SH-SY5Y (cell line): Measurements from ENCODE around the gene SEPSECS.

Experiments
- GATA2 ChIP-seq: IDR thresholded peaks from 2 replicates; pipeline ENCODE4 v1.6.1; 2011; ENCODE audit warnings: mild to moderate bottlenecking, low read depth, low read length
- GATA3 ChIP-seq: IDR thresholded peaks from 2 replicates; pipeline ENCODE4 v1.6.1; 2011; ENCODE audit warnings: low read depth, mild to moderate bottlenecking, low read length, moderate library complexity

SEPSECS gene

DNA sequence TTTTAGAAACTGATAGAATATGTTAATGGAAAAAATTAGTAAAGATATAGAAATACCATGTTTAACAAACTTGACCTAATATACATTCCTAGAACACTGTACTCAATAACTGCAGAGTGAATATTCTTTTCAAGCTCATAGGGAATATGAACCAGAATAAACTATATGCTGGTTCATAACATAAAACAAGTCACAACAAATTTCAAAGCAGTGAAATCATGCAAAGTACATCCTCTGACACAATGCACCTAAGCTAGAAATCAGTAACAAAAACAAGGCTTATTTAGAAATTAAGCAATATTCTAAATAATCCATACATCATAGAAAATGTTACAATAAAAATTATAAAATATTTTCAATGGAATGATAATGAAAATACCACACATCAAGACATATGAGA, 9.2 kb upstream of the SEPSECS start:
- no peak for TF ChIP-seq GATA3
- no peak for TF ChIP-seq GATA2

DNA sequence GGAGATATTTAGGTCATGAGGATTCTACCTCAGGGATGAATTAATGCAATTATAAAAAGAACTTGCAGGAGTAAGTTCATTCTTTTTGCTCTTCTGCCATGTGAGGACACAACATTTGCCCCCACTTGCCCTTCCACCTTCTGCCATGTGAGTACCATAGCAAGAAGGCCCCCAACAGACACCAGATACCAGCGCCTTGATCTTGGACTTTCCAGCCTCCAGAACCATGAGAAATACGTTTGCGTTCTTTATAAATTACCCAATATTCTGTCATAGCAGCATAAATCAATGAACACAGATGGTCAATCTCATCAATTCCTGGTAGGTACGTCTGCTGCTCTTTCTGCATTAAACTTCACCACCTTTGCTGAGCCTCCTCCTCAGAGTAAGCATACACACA, 5.7 kb upstream of the SEPSECS start:
- TF ChIP-seq GATA3 (no peak), GATA2 (no peak)

DNA sequence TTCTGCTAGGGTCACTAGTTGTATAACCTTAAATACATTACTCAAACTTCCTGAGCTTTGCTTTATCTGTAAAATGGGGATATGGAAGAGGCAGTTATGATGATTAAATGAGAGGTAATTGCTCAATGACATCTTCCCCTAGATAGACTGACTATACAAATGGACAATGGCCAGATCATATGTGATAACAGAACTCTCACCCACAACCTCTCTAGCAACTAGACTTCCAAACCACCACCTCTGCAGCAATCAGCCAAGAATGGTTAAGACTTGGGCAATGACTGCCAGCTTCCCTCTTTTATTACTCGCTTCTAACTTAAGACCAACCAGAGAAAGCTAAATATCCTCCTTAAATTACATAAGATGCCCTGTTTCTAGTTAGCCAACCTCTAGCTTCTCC, 2.9 kb upstream of the SEPSECS start:
- TF ChIP-seq GATA3 (no peak), GATA2 (no peak)

DNA sequence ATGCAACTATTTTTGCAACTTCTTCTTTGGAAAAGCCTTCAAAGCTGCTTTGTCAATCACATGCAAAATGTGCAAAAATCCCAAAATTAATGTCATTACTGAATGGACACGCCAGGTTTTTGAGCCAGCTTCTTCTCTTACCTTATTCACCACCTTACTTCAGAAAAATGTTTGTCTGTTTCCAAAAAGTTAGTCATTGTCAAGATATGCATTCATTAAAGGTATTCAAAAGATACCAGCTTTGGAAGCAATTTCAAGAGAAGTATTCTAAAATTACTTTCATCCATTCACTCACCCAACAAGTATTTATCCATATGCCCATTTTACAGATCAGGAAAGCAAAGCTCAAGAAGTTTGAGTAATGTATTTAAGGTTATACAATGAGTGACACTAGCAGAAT, 2.3 kb upstream of the SEPSECS start:
- TF ChIP-seq GATA3 (no peak), GATA2 (no peak)

DNA sequence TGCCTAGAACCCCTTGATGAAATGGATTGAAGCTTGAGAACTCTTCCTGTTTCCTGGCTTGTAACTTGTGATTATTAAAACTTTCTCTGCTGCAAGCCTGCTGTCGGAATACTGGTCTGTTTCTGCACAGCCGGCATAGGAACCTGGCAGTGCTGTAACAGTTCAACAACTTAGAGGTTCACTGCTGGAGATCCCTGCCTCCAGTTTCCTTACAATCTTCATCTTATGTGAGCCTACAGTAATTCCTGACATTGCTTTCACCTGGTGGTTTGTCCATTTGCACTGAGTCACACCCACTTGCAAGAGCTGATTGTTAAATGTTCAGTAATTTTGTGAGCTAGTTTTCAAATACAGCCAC, 1.3 kb upstream of the SEPSECS start:
- TF ChIP-seq GATA3, result no peak
- no peak for TF ChIP-seq GATA2

DNA sequence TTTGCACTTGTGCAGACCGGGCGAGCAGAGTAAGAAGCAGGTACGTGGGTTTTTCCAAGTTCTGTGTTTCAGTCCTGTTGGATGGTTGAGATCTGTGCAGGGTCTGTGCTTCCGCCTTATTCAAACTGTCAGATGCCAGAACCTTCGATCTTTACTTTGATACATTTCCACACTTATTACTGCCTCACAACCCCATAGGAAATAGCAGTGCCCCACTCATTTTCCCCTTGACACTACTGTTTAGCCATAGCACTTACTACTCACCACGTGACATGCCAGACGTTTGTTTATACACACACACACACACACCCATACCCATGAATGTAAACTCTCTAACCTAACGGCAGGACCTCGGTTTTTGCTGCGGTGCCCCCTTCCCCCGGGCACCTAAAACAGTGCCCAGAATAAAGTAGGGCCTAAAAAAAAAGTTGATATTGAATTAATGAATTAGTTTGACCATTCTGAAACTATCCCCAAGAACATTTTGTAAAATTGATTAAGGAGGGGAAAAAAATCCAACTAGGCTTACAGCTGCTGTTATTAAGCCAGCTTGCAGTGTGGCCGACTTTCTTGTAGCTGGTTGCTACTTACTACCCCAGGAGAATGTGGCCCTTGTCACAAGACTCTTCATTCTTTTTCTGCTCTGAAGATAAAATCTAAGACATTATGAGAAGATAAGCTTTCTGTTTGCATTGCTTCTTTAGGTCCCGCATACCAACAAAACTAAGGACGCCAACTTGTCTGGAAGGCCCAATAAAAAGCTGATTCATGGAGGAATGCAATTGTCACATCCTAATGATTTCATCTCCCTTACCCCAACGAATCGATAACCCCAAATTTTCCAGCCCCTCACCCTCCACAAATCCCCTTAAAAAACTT, 704 bp upstream of the SEPSECS start:
- TF ChIP-seq GATA2 (no peak), GATA3 (no peak)

DNA sequence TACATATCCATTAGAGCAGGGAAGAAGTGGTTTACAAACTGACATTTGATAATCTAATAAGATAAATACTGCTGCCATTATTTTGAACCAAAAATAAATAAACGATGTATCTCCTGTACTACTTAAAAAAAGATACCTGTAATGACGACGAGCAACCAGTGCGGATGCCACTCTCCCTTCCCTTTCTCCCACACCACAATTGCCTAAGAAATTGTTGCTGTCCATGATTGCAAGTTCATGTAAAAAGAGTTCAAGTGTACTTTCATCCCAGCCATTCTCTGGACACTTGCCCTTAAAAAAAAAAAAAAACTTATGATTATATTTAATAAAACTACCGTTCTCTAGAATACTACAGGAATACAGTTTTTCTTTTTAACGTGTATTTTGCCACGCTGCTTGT, 1.4 kb downstream of the SEPSECS start:
- TF ChIP-seq GATA2 (no peak), GATA3 (no peak)

DNA sequence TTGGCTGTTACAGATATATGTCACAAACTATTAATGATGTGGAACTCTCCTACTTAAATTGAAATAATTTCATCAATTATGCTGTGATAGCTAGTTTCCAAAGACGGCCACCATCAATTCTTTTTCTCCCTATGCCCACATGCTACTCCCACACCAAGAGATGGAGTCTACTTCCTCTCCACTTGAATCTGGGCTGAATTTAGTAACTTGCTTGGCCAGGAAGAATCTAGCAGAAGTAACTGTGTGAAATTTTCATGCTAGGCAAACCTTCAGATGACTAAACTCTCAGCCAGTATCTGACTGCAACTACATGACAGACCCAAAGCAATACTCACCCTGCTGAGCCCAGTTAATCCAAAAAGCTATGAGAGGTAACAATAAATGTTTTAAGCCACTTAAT, 3.2 kb downstream of the SEPSECS start:
- TF ChIP-seq GATA3 (no peak), GATA2 (no peak)

DNA sequence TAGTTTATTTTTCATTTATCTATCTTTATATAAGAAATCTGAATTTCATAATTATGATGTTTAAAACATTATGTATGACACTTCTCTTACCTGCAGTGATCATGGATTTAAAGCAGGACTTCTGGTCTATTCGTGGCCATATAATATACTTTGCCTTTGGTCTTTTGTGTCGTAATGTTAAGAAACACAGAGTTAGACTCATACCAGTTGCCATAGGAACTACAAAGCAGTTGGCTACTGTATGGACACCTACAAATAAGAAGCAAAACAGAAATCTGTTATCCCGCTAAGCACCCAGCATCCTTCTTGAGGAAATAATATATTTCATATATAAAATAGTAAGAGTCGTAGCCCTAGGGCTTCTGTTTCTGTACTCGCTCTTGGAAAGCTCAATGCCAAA, 4.3 kb downstream of the SEPSECS start:
- TF ChIP-seq GATA2, result no peak
- TF ChIP-seq GATA3, result no peak

DNA sequence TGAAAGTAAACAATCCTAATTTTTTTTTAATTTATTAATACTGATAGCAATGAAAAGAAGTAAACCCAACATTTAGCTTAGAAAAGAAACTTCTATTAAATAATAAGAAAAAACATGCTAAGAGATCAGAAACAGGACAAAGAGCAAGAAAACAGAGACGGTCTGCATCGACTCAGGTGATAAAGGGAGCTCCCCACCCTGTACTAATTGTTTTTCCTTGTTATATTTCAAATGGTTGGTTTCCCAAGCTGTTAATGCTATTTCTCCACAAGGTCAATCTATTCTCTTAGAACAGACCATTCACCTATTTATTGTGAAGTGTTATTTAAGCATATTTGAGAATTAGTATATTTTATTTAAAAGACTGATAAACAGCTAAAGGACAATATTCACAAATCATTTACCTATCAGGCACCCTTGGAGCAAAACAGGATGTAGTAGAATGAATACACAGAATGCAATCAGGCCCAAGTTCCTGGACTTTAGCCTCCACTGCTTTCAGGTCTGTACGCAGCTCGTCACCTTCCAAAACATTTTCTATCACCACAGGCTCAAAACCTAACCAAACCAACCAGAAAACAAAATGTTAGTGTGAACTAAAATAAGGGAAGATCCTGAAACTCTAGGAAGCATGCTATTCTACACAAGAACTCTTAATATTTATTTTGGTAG, 5.5 kb downstream of the SEPSECS start:
- TF ChIP-seq GATA3 (no peak), GATA2 (no peak)

DNA sequence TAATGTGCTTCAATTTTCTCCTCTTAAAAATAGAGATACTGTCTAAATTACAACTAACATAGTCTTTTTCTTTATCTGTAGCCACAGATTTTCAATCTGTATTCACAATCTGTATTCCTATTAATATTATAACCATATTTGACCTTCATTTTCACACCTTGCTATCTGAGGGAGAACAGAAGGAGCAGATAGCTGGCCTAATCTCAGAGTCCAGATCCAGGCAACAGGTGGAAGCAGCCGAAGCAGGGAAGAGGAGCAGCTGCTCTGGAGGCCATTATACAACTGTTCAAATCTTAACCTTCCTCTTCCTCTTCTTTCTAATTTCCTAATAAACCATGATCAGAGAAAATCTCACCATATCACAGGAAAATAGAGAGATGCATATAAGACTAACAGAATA, 14.2 kb downstream of the SEPSECS start:
- TF ChIP-seq GATA3 (no peak), GATA2 (no peak)

DNA sequence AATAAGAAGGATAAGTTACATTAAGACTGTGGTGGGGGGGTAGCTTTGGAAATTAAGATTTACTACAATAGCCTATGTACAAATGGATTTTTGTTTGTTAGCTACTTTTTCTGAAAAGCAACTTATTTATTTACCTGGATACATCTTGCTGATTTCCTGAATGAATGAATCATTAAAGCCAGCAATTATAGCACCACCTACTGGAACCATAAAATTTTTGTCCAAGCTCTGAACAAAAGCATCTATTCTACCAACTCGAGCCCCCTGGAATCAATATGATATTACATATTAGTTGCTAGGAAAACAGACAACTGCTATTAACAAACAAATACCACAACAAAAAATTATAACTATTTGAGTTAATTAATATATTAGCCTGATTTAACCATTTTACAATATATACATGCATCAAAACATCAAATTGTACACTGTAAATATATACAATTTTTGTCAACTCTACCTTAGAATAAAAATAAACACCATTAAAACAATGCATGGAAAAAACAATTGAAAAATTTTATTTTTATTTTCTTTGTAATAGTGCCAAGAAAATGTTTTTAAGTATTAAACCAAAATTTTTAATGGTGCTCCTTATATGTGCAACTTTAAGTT, 15.3 kb downstream of the SEPSECS start:
- TF ChIP-seq GATA3 (no peak), GATA2 (no peak)

DNA sequence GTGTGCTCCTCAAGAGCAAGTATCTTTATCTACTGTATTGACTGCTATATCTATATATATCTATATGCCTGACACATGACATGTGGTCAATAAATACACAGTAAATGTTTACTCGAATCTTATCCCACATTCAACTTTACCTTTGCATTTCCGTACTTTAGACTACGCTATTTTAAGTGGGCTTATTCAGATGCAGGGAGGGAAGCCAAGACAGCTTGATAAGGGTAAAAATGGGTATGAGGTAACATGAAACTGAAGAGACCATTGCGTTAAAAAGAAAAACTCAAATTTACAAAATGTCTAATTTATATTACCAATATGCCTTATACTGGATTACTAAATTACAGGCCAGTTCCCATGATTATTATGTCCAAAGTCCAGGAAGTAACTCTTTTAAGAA, 17.8 kb downstream of the SEPSECS start:
- TF ChIP-seq GATA3, result no peak
- no peak for TF ChIP-seq GATA2

DNA sequence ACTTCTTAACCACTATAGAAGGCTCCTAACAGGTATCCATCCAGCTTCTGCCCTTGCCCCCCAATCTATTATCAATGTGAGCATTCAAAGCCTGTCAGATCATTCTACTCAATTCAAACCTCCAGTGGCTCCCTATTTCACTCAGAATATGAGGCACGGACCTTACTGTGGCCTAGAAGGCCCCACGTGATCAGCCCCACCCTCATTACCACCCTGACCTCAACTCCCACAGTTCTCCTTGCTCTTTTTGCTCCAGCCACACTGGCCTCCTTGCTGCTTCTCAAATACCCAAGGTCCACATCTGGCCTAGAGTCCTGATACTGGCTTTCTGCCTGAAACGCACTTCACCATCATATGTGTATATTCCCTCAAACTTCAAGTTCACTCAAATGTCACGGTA, 18.7 kb downstream of the SEPSECS start:
- TF ChIP-seq GATA3 (no peak), GATA2 (no peak)

DNA sequence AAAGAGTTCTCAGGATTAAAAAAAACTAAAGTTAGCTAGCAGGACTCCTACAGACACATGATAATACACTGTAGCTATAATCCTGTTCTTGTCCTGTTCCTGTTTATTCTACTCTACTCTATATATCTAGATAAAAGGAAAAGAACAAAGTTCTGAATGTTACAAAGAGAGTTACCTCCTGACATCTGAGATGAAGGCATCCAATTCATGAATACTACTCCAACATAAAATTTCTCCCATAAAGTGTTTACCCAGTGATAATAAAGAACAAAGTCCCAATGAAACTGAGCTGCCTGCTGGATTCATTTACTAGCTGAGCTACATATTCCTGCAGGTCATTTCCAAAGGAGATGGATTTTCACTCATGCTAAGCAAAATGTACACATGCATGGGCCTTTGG, 27.1 kb downstream of the SEPSECS start:
- TF ChIP-seq GATA2 (no peak), GATA3 (no peak)

DNA sequence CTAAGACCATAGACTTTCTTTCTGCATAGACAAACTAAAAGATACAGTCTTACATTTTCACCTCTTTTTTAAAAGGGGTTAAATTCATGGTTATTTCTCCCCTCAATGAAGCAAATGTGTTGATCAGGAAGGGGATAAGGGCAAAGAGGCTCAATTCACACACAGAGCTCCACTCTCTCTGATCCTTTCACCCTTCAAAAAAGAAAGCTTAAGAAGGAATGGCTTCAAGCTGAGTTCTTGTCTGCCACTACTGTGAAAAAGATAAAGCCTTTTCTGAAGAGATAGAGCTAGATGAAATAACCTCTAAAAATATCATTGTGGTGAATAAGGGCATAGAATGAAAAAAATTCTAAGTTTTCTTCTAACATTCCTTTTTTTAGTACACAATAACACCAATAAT, 28.3 kb downstream of the SEPSECS start:
- TF ChIP-seq GATA3 (no peak), GATA2 (no peak)
